GM19035 (cell line): ENCODE results near the gene ZNF396.

Source experiments
- ATAC-seq: cut with Tn5 transposase; IDR thresholded peaks from one replicate; pipeline ENCODE4 v1.9.1; 2021; ENCODE audit not compliant: unreplicated experiment

ZNF396 gene

DNA sequence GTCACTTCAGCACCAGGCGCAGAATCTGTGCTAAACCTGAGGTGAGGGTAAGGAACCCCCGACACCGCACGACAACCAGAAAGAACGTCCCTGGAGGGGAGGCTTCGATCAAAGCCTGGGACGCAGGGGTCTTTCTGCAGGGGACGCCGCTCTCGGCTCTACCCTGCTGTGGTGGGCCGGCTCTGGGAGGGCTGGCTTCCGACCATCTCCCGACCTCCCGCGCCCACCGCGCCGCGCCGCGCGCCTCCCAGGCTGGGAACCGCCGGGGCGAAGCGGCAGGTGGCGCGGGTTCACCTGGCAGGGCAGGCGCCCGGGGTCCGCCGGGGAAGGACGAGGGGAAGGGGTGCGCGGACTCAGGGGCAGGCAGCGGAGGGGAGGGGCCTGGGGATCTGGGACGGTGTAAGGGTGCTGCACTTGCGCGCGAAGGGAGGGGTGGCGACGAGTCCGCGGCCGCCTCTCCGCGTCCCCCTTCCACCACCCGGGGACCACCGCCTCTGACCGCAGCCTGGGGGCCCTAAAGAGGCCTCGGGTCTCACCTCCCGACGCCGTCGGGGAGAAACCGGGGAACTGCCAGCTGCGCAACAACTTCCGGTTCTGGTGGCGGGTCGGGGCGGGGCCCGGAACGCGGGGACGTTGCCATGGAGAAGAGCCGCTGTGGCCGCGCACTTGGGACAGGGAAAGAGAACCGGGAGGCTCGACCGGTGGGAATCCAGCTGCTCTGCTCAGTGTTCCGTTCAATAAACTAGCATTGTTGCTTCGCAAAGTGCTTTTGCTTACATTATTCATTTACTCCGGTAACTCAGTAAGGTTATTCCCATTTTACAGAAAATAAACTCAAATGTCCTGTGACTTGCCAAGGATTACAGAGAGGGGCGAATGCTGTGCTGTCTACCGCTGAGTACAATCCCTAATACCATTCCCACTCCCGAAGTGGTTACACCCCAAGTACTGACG lies at the start of gene ZNF396:
ZNF396 (minus strand) TSS at position 596 of the 954 bp plus-strand sequence. CDS start 3,045 bp downstream, outside the sequence.
- peak; percentile 83 for ATAC-seq

- ATAC-seq: no peak
Measured at GRCh38 chr18:35426786-35427185, 49.6 kb upstream of the ZNF396 start.

DNA sequence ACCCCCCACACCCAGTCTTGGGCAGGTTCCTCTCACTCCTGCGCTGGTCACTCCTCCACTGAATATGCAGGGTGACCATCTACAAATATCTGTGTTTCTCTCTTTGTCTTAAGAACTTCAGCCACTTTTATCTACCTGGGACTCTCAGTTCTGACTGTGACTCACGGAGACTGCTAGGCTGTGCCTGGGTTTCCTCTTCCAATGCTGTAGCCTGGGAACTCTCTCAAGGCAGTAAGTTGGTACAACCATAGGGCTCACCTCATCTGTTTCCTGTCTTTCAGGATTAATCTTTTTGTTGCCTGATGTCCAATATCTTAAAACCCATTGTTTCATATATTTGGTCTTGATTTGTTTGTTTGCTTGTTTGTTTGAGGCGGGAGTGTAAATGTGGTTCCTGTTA lies 47.2 kb upstream of the ZNF396 start:
- ATAC-seq: no peak

DNA sequence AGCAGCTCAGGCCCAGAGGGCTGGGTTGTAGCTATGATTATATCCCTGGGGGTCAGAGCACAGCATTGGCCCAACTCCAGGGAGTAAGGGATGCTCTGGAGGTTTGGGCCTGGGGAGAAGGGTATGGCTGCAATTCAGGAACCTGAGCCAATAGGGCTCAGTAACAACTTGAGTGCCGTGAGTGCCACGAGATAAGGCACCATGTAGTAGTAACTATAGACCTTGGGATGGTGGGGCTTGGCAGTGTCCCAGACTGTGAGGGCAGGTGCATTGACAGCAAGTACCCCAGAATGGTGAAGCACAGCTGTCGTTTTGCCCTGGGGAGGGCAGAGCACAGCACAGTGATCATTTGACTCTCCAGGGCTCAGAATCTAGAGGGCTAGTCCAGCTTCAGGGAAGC lies 45.1 kb upstream of the ZNF396 start:
- no peak for ATAC-seq

DNA sequence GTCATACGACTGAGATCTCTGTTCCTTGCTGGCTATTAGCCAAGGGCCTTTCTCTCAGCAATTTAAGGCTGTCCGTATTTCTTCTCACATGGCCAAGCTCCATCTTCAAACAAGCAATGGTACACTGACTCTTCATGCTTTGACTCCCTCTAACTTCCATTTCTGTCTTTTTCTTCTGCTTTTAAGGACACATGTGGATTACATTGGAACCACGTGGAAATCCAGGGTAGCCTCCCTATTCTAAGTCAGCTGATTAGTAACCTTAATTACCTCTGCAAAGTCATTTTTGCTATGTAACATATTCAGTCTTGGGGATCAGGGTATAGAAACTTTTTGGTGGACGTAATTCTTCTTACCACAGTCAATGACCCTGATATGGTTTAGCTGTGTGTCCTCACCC lies 41.5 kb upstream of the ZNF396 start:
- ATAC-seq: no peak

DNA sequence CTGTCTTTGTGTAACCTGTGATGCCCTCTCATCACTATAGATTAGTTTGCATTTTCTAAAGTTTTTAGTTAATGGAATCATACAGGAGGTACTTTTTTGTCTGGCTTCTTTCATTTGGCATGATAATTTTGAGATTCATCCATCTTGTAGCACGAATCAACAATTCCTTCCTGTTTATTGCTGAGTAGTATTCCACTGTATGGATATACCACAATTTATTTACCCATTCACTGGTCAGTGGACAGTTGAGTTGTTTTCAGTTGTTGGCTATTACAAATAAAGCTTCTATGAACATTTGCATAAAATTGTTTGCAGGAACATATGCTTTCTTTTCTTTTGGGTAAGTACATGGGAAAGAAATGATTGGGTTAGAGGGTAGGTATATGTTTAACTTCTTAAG lies 40.1 kb upstream of the ZNF396 start:
- ATAC-seq: no peak

GRCh38 chr18:35415511-35416073 lies 38.5 kb upstream of the ZNF396 start:
- no peak for ATAC-seq

DNA sequence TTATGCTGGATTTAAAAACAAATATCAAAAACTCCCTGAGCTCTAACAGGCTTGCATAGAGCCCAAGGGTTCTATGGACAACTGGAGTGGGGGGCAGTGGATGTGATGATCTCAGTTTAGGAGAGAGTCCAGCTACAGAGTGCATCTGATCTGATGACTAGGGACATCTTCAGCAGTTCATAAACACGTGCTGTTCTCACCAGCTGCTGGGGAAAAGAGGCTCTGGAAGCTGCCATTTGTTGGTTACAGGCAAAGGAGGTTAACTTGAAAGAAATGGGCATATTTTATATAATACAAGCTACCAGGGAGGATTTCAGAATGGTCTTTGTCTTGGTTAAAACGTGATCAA lies 36.0 kb upstream of the ZNF396 start:
- no peak for ATAC-seq

DNA sequence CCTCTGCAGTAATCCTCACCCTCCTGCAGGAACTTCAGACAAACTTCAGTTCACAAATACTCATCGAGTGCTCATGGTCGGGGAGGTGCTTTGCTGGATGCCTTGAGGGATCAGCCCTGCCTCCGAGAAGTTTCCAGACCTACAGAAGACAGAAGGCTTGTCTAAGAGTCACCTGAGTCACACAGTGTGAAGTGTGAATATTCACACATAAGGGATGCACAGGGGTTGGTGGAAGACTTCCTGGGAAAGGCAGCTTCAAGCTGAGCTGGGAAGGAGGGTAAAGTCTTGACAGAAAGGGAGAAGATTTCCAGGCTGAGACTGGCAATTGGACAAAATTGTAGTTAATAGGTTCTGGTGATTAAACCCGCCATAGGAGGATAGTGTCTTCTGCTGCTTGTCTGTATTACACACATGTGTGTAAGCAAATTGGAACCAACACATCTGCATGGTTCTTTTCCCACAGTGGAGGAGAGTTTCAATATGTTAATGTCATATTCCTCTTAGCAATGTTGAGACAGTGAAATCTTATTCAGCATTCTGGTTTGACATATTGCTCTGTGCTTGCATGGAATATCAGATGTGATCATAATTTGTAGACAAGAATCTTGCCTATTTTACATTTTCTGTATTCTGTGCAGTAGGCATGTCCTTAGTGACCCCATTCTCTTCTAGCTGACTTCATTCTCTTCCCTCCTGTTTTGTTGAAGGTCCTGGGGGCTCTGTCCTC lies 34.7 kb upstream of the ZNF396 start:
- no peak for ATAC-seq

GRCh38 chr18:35410561-35410960 lies 33.4 kb upstream of the ZNF396 start:
- ATAC-seq: no peak

DNA sequence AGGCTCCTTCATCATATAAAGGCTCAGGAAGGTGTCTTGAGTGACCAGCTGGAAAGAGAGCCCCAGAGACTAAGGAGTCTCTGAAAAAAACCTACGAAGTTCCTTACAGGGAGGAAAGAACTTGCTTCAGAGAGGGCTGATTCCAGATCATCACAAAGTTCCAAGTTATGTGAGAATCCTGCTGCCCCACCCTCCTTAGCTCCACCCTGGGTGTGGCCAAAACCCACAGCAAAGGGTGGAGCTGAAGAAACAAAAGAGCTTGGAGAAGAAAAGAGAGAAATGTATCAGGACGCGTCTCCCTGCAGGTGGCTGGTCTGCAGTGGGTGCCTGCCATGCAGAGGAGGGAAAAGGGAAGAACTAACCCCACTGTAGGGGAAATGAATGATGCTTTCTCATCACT lies 32.8 kb upstream of the ZNF396 start:
- ATAC-seq: no peak

DNA sequence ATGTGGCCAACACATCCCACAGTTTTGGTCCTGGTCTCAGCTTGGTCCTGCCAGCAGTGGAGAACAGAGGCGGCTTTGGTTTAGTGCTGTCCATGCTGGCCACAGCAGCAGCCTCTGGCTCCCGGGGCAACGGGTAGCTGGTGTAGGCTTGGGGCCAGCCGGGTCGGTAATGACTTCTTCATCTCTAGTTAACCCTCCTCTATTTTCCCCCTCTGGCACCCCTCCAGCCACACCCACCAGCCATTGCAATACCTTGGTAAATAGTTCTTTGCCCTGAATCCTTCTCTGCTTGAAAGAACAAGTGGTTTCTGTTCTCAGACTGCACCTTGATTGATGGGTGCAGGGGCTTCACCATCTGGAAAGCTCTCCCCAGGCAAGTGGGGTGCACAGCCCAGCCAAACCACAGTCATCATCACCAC lies 31.7 kb upstream of the ZNF396 start:
- no peak for ATAC-seq

DNA sequence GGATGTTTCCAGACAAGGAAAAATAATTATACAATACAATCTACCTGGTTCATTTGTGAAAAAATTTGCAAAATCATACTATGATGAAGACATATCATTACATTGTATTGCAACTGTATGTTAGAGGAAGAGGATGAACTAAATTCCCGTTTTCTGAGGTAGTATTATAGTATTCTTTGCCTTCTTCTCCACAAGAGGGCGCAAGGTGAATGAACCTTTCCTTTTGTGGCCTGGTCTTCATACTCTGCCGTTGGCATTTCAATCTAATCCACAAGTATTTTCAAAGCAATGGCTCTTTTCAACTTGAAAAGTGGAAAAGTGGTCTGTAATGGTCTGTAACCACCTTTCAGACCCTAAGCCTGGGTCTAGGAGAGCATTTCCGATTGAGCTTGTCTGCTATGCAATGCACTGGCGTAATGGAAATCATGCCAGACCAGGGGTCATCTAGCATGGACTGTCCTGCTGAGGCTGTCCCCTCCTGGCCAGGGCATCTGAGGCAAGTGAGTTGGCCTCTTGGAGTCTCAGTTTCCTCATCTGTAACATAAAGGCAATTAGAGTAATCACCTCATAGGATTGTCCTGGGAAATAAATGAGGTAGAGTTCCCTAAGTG lies 30.8 kb upstream of the ZNF396 start:
- peak; percentile 72 for ATAC-seq

DNA sequence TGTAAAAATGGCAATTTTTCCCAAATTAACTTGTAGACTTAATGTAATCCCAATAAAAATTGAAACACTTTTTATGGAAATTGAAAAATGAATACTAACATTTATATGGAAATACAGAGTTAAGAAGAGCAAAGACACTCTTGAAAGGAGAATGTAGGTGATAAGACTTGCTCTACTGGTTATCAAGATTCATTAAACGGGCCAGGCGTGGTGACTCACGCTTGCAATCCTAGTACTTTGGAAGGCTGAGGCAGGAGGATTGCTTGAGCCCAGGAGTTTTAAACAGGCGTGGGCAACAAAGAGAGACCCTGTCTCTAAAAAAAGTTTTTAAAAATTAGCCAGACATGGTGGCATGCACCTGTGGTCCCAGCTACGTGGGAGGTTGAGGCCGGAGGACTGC lies 29.5 kb upstream of the ZNF396 start:
- no peak for ATAC-seq

GRCh38 chr18:35397976-35398375 lies 20.8 kb upstream of the ZNF396 start:
- no peak for ATAC-seq

- ATAC-seq: no peak
Measured at GRCh38 chr18:35393716-35394115, 16.6 kb upstream of the ZNF396 start.

DNA sequence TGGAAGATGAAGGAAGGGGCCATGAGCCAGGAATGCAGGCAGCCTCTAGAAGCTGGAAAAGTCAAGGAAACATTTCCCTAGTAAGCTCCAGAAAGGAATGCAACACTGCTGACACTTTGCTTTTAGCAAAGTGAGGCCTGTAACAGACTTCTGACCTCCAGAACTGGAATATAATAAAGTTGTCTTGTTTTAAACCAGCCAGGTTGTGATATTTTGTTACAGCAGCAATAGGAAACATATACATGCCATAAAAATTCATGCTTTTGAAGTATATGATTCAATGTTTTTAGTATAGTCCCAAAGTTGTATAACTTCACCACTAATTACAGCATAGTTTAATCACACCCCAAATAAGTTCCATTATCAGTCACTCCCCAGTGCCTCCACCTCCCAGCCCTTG lies 15.2 kb upstream of the ZNF396 start:
- no peak for ATAC-seq

DNA sequence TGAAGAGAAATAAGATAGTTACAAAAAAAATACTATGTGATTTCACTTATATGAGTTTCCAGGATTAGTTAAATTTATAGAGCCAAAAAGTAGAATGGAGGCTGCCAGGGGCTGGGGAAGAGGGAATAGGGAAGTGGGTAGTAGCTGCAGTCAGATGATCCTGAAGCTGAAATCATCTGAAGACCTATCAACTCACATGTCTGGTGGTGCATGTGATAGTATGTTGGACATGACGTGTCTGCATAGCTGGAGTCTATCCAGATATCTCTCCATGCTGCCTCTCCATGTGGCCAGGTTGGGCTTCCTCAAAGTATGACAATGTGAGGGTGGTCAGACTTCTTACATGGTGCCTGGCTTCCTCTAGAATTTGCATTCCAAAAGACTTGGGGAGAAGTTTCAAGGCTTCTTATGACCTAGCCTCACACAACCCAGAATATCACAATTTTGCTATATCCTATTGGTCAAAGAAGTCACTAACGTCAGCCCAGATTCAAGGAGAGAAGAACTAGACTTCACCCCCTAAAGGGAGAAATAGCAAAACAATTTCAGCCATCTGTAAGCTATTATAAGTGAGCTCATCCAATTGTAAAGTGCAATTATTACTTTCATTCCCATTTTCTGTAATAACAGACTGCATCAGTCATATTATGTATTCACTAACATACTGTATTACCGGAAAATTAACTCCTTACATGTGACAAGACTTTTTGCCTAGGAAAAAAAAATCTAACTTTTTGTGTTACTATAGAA lies 14.0 kb upstream of the ZNF396 start:
- ATAC-seq: no peak

DNA sequence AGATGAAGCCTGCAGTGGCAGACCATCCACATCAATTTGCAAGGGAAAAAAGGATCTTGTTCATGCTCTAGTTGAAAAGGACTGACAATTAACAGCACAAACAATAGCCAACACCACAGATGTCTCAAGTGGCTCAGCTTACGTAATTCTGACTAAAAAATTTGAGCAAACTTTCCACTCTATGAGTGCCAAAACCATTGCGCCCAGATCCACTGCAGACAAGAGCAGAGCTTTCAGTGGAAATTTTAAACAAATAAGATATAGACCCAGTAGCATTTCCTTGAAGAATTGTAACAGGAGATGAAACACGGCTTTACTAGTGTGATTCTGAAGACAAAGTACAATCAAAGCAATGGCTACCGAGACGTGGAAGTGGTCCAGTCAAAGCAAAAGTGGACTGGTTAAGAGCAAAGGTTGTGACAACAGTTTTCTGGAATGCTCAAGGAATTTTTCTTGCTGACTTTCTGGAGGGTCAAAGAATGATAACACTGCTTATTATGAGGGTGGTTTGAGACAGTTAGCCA lies 12.0 kb upstream of the ZNF396 start:
- no peak for ATAC-seq

GRCh38 chr18:35387152-35387571 lies 10.0 kb upstream of the ZNF396 start:
- peak; percentile 36 for ATAC-seq
